Uterus (tissue), 2 donors: ENCODE data around the gene TRIM60.

ENCODE experiments used
- POLR2A ChIP-seq, 2 donors: fragments of 450-650 bp; IDR thresholded peaks; one replicate each; pipeline ENCODE4 v1.6.1; 2016; ENCODE audit warnings: antibody characterized with exemption in 2 of 2, mild to moderate bottlenecking in 1 of 2, moderate library complexity in 1 of 2
- TF ChIP-seq, protein P1 (sequence below), 4 experiments: fragments of 200-600 bp in 2 of 4; fragments of 450-650 bp in 2 of 4; sonication (generic) in 2 of 4; IDR thresholded peaks; one replicate each; pipeline ENCODE4 v1.5.1; 2016 to 2019; ENCODE audit warnings: antibody characterized with exemption in 4 of 4, mild to moderate bottlenecking in 2 of 4, moderate library complexity in 1 of 4

- TF ChIP-seq, protein P1, sequence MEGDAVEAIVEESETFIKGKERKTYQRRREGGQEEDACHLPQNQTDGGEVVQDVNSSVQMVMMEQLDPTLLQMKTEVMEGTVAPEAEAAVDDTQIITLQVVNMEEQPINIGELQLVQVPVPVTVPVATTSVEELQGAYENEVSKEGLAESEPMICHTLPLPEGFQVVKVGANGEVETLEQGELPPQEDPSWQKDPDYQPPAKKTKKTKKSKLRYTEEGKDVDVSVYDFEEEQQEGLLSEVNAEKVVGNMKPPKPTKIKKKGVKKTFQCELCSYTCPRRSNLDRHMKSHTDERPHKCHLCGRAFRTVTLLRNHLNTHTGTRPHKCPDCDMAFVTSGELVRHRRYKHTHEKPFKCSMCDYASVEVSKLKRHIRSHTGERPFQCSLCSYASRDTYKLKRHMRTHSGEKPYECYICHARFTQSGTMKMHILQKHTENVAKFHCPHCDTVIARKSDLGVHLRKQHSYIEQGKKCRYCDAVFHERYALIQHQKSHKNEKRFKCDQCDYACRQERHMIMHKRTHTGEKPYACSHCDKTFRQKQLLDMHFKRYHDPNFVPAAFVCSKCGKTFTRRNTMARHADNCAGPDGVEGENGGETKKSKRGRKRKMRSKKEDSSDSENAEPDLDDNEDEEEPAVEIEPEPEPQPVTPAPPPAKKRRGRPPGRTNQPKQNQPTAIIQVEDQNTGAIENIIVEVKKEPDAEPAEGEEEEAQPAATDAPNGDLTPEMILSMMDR (IDR thresholded peaks at IDR 0.05): no peak
- no peak for TF ChIP-seq POLR2A (IDR thresholded peaks at IDR 0.05)
These were observed 18.1 kb upstream of the TRIM60 start for GRCh38 chr4:165013691-165014090.
